HG02943 (cell line): ENCODE measurements around the gene RAC2.

ENCODE experiments used
- ATAC-seq: cut with Tn5 transposase; IDR thresholded peaks from one replicate; pipeline ENCODE4 v1.9.1; 2021; ENCODE audit warnings: mild to moderate bottlenecking, low read depth, moderate library complexity; ENCODE audit not compliant: unreplicated experiment

RAC2 gene

GRCh38 chr22:37224757-37225420 lies 19.2 kb downstream of the RAC2 start:
- no peak for ATAC-seq

GRCh38 chr22:37223965-37224551 lies 20.0 kb downstream of the RAC2 start:
- ATAC-seq: no peak

DNA sequence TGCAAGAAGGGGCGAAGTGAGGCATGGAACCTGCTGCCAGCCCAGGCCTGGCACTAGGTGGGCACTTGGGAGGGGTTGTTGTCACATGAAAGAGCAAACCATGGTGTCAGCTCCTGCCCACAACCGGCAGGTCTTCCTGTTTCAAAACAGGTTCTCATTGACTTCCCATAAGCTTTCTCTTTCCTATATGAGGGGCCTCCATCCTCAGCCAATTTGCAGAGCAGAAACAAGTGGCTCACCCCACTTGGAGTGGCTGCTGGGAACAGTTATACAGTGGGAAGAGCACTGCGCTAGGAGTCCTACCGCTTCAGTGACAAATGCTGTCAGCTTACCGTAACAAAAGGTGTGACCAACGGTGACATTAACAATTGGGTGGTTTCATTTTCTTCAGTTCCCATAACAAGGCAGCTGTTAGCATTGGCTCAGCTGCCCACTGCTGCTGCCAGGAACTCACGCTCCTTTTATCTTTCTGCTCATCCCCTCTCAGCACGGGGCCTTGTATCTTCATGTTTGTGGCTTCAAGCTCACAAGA lies 21.6 kb downstream of the RAC2 start:
- no peak for ATAC-seq

- ATAC-seq: no peak
These were observed 22.4 kb downstream of the RAC2 start for GRCh38 chr22:37221424-37222333.

DNA sequence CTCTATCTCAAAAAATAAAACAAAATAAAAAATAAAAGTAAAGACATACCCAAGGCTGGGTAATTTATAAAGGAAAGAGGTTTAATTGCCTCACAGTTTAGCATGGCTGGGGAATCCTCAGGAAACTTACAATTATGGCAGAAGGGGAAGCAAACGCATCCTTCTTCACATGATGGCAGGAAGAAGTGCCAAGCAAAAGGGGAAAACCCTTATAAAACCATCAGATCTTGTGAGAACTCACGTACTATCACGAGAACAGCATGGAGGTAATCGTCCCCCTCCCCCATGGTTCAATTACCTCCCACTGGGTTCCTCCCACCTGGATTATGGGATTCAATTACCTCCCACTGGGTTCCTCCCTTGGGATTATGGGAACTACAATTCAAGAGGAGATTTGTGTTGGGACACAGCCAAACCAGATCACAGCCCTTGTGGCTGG lies 23.5 kb downstream of the RAC2 start:
- ATAC-seq: no peak

GRCh38 chr22:37219533-37219932 lies 24.5 kb downstream of the RAC2 start:
- peak; percentile 10 for ATAC-seq

- ATAC-seq: peak; percentile 75
These were observed 25.2 kb downstream of the RAC2 start for GRCh38 chr22:37218771-37219411.

DNA sequence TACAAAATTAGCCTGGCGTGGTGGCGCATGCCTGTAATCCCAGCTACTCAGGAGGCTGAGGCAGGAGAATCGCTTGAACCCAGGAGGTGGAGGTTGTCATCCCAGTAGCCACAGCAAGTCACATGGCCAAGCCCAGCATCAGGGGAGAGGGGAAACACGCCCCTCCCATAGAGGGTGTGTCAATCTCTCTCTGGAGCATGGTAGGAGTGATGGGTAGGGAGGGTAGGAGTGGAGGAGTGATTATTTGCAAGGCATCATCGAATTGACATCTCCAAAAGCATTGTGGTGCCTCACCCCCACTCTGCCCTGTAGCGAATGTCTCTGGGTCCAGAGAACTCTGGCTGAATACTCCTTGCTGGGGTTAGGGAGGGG lies 25.7 kb downstream of the RAC2 start:
- peak; percentile 21 for ATAC-seq

DNA sequence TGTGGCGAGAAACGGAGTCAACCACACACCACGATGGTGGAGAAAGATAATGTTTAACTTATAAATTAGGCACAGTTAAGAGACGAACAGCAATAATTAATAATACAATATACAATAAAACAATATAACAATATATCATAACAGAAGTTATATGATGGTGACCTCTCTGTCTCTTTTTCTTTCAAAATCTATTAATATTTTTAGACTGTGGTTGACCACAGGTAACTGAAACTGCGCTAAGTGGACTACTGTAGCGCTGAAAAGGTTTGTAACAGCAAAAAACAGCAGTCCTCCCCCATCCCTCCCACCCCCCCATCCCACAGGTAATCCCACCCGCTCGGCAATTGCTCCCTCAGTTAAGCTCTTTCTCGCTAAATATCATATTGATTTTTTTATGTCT lies 28.2 kb downstream of the RAC2 start:
- no peak for ATAC-seq

- ATAC-seq: no peak
These were observed 29.4 kb downstream of the RAC2 start for GRCh38 chr22:37214731-37215030.

DNA sequence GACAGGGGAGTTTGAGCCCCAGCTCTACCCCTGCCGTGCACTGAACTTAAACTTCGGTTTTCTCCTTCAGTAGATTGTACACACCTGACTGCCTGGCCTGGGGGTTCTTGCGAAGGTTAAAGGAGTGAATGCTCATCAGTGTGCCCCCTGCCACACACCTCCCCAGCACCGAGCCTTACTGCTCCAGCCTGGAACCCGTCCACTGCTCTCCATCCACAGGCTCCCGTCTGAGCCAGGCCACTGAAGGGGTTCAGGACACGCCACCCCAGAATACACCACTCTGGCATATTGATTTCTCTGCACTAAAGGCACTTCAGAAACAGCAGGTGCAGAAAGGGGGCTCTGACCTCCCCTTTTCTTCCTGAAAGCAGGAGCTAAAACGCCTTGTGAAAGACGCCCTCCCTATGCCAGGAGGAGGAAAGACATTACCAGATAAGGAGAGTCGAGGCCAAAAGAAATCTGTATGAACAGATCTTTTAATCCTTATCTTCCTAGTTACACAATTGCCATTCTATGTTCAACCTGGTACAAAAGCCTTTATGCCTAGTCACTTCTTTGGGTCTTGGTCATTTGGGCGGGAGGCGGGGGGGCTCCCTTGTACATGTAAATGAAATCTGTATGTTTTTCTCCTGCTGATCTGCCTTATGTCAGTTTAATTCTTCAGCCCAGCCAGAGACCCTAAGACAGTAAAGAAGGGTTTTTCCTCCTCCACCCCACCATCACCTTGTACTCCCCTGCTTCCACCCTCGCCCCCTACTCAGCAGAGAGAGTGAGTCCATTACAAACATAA lies 29.9 kb downstream of the RAC2 start:
- ATAC-seq: no peak

DNA sequence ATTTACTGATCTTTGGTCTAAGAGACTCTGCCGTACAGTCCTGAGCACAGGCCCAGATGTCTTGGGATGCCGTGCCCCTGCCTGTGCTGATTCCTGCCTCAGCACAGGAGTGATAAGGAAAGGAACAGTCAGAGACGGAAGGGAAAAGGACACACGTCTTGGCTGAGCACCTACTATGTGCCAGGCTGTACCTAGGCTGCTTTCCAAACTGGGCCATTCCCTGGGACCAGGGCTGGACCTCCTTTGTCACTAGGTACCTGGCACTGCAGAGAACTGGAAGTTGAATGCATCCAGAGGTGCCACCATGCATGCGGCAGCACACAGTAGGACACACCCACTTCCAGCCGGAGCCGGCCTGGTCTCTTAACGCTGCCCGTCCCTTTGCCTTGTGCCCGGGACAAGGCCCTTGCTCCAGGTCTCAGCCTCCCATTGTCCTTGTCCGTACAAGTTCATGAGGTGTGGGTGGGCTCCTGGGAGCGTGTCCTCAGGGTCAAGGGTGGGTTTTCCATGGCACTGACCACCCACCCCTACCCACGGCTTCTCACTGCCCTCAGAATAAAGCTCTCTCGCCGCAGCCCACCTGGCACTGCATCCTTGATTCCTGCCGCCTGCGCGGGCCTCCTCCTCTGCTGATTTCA lies 30.7 kb downstream of the RAC2 start:
- no peak for ATAC-seq

DNA sequence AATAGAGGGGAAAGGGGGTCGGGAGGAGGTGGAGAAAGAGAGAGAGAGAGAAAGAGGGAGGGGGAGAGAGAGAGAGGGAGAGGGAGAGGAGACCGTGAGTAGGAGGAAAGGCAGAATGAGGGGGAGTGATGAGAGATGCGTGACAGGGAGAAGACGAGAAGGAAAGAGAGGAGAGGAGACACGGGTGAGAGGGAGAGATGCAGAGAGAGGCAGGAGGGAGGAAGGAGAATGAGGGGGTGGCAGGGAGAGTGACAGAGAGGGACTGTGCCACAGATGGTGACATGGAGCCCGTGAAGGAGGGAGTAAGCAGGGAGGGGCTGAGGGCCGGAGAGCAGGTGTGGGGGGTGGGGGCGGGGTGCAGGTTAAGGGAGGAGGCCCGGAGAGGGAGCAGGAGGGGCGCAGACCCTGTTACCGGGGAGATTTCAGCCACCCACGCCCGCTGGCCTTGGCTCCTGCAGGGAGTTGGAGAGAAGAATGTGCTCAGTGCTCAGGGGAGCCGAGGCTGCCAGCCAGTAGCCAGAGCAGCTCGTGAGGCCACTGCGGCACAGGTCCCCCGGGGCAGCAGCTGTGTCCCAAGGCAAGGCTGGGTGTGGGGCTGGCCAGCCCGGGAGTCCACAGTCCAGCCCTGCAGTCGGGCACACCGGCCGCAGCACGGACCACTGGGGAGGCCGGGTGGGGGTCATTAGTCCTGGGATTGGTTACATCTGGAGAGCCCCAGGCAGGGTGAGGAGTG lies 31.7 kb downstream of the RAC2 start, which contains the start of gene SSTR3:
SSTR3 (minus strand) TSS at position 304 of the 733 bp plus-strand sequence. CDS start 4,674 bp downstream, outside the sequence.
- no peak for ATAC-seq

GRCh38 chr22:37211866-37212173 lies 32.2 kb downstream of the RAC2 start:
- ATAC-seq: no peak

- no peak for ATAC-seq
These were observed 32.8 kb downstream of the RAC2 start for GRCh38 chr22:37211075-37211865.

- ATAC-seq: no peak
These were observed 33.8 kb downstream of the RAC2 start for GRCh38 chr22:37210041-37210803.

DNA sequence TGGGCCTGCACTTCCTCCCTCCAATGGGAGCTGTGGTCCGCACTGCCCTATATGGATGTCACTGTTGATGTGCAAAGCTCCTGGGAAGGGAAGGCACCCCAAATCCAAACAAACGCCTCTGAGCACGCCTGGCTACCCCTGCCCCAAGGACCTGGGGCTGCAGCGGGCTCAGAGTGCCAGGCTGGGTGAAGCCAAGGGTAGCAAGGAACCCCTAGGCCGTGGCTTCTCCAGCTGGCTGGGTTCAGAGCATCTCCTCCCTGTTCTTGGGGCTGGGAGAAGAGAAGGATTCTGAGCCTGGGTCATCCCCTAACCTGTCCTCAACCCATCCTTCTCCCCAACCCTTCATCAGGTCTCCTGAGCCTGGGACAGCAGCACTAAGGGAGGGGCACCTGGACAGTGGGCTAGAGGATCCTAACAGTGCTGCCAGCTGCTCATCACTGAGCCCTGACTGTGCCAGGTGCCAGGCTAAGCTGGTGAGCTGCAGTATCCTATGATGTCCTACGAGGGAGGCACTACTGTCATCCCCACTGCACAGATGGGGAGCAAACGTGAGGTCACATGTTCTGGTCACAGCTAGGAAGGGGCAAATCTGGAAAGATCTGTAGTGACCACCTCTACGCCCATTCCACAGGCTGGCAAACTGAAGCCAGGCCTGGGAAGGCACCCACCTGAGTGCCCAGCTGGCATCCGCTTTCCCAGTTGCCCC lies 34.8 kb downstream of the RAC2 start:
- no peak for ATAC-seq
